ENCODE results near the gene VGLL4.

GRCh38 chr3:11665331-11665730, 21.6 kb upstream of the VGLL4 start:
- no peak for TF ChIP-seq EZH2 (IDR thresholded peaks at IDR 0.05)
- TF ChIP-seq CTCF (IDR thresholded peaks at IDR 0.05) = no peak
- no peak for TF ChIP-seq EZH2phosphoT487 (IDR thresholded peaks at IDR 0.05)

All from neural progenitor cell (in vitro differentiated cells).